GM19438 (cell line): ENCODE measurements around the gene NUP153.

Source experiments
- ATAC-seq: cut with Tn5 transposase; IDR thresholded peaks from one replicate; pipeline ENCODE4 v1.9.1; 2021; ENCODE audit warnings: low read depth; ENCODE audit not compliant: unreplicated experiment

The NUP153 gene

DNA sequence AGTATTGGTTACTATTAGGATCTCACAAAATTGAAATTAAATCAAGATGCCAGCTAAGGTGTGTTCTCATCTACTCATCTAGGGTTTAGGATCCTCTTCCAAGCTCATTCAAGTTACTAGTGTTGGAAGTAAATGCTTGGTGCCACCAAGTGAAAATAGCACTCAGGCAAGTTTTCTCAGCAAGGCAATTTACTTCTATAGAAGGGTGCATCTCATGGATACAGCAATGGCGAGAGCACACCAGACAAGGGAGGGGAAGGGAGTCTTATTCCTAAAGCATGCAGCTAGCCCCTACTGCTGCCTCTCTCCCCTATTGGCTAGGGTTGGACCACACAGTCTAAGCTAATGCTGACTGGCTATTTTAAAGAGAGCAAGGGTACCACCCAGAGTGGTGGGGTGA is 129.7 kb downstream of the NUP153 start:
- ATAC-seq, result no peak

DNA sequence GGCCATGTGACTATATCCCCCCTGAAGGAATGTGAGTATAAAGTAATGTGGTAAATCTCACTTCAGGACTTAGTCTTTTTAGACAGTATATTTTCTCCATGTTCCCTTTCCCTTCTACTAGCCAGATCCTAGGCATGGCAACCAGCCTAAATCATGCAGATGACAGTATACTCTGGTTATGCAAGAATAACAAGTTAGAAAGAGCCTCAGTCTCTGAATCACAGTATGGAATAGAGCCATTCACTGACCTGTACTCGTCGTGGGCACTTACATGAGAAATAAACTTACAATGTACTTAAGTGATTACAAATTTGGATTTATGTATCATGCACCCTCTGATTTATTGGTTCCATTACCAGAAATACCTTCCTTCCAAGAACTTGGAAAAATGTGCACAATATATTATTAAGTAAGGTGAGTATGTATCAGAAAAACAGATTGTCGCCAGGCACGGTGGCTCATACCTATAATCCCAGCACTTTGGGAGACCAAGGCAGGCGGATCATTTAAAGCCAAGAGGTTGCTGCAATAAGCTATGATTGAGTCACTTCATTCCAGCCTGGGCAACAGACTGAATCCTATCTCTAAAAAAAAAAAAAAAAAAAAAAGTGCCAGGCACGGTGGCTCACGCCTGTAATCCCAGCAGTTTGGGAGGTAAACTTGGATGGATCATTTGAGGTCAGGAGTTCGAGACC is 131.7 kb downstream of the NUP153 start:
- no peak for ATAC-seq

DNA sequence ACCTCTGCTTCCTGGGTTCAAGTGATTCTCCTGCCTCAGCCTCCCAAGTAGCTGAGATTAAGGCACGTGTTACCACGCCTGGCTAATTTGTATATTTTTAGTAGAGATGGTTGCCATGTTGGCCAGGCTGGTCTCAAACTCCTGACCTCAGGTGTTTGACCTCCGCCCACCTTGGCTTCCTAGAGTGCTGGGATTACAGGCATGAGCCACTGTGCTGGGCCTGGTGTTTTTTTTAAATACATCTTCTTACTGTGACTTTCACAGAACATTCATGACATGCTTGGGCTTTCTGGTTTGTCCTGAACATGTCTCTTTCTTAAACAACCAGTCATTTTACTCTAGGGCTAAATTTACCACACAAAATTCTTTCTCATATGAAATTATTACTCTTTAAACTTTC is 141.3 kb downstream of the NUP153 start:
- no peak for ATAC-seq
